IMR-90 (cell line): ENCODE measurements around the gene BOD1.

Experiments
- CEBPB ChIP-seq: IDR thresholded peaks from 2 replicates; pipeline ENCODE4 v1.6.1; 2012; ENCODE audit warnings: low read depth, low read length, improper control_type of control experiment
- CTCF ChIP-seq: conservative IDR thresholded peaks from 2 replicates; pipeline ENCODE4 v1.5.1; 2012; ENCODE audit warnings: mild to moderate bottlenecking, low read depth, low read length, improper control_type of control experiment
- RAD21 ChIP-seq: IDR thresholded peaks from 2 replicates; pipeline ENCODE4 v1.6.1; 2012; ENCODE audit warnings: low read length, improper control_type of control experiment

GRCh38 chr5:173625261-173625660, 8.8 kb upstream of the BOD1 start:
- TF ChIP-seq CTCF (no peak), RAD21 (no peak), CEBPB (no peak)
